Measurements from ENCODE around the gene PTPN5. TPM values are rescaled to one million over a fixed set of nuclear protein-coding genes. Genes with fewer than 3 reads are reported as not detected.

PTPN5 gene
- total and polyA plus RNA-seq, 10 donors, result 0.08 to 2.0 (median 0.26) TPM; not detected in 1

Other genes starting within 250 kb of the PTPN5 start
- 10 to 100 TPM; 12.8 to 23.0 (median 19.9) TPM for gene UEVLD, start 203.1 kb downstream of the PTPN5 start, total RNA-seq
- gene UEVLD, start 203.1 kb downstream of the PTPN5 start, polyA plus RNA-seq, result 1 to 10 TPM; 4.1 to 6.7 (median 4.7) TPM
- 1 to 10 TPM; 1.3 to 4.4 (median 2.1) TPM for gene MISFA, start 192.0 kb downstream of the PTPN5 start, total RNA-seq
- gene MISFA, start 192.0 kb downstream of the PTPN5 start, polyA plus RNA-seq, result 1 to 10 TPM in 1 of 3 donors, under 1 TPM in 1, not detected in 1; 0.83 to 1.5 TPM
- 10 to 100 TPM; 16.2 to 23.1 (median 19.1) TPM for gene SPTY2D1, start 157.5 kb downstream of the PTPN5 start, total RNA-seq
- 1 to 10 TPM; 2.4 to 4.4 (median 2.9) TPM for gene SPTY2D1, start 157.5 kb downstream of the PTPN5 start, polyA plus RNA-seq
- 10 to 100 TPM in 5 of 7 donors, 1 to 10 TPM in 2; 5.1 to 25.0 (median 17.0) TPM for gene TMEM86A, start 93.0 kb downstream of the PTPN5 start, total RNA-seq
- 1 to 10 TPM in 2 of 3 donors, under 1 TPM in 1; 0.98 to 2.4 (median 2.0) TPM for gene TMEM86A, start 93.0 kb downstream of the PTPN5 start, polyA plus RNA-seq
- 1 to 10 TPM in 2 of 7 donors, under 1 TPM in 3, not detected in 2; 0.12 to 3.2 (median 0.28) TPM for gene IGSF22, start 65.6 kb downstream of the PTPN5 start, total RNA-seq
- 1 to 10 TPM in 1 of 3 donors, under 1 TPM in 2; 0.54 to 1.2 (median 0.61) TPM for gene IGSF22, start 65.6 kb downstream of the PTPN5 start, polyA plus RNA-seq
- gene MRGPRX1, start 147.6 kb upstream of the PTPN5 start, total RNA-seq, result not detected
- not detected for gene MRGPRX1, start 147.6 kb upstream of the PTPN5 start, polyA plus RNA-seq